H9 (cell line): ENCODE measurements around the gene NXPH4. TPM values are rescaled to one million over a fixed set of nuclear protein-coding genes. Genes with fewer than 3 reads are reported as not detected.
A peak's percentile ranks its signal among the peaks of the same experiment; 100 is the strongest.

Source experiments
- DNase-seq: peaks from one replicate; pipeline ENCODE4 v3.0.0-alpha.2; 2017
- H2AFZ ChIP-seq: one replicate; pipeline ENCODE4 v1.6.1; 2013; ENCODE audit warnings: mild to moderate bottlenecking, low read length, control low read depth, moderate library complexity
- H2AK5ac ChIP-seq: 2 replicates; pipeline ENCODE4 v1.6.1; 2013; ENCODE audit warnings: low read length, control low read depth, mixed read lengths; ENCODE audit not compliant: insufficient read length
- H2BK120ac ChIP-seq: one replicate; pipeline ENCODE4 v1.6.1; 2013; ENCODE audit warnings: low read depth, mild to moderate bottlenecking, low read length, control low read depth, inconsistent platforms; ENCODE audit not compliant: poor library complexity, severe bottlenecking
- H2BK12ac ChIP-seq: 2 replicates; pipeline ENCODE4 v1.6.1; 2013; ENCODE audit warnings: low read length, control low read depth, mixed read lengths, low read depth; ENCODE audit not compliant: insufficient read length
- H2BK15ac ChIP-seq: 2 replicates; pipeline ENCODE4 v1.6.1; 2013; ENCODE audit warnings: low read depth, low read length, control low read depth
- H2BK20ac ChIP-seq: one replicate; pipeline ENCODE4 v1.6.1; 2013; ENCODE audit warnings: low read depth, mild to moderate bottlenecking, low read length, control low read depth, inconsistent platforms; ENCODE audit not compliant: poor library complexity, severe bottlenecking
- H2BK5ac ChIP-seq: 2 replicates; pipeline ENCODE4 v1.6.1; 2013; ENCODE audit warnings: low read length, control low read depth, mixed read lengths; ENCODE audit not compliant: insufficient read length
- H3K14ac ChIP-seq: 2 replicates; pipeline ENCODE4 v1.6.1; 2013; ENCODE audit warnings: low read length, control low read depth; ENCODE audit not compliant: insufficient read depth
- H3K18ac ChIP-seq: 2 replicates; pipeline ENCODE4 v1.6.1; 2013; ENCODE audit warnings: low read depth, mild to moderate bottlenecking, mixed read lengths, low read length, control low read depth; ENCODE audit not compliant: insufficient read length
- H3K23ac ChIP-seq: 2 replicates; pipeline ENCODE4 v1.6.1; 2013; ENCODE audit warnings: low read length, control low read depth, mixed read lengths, low read depth; ENCODE audit not compliant: insufficient read length
- H3K23me2 ChIP-seq: 2 replicates; pipeline ENCODE4 v1.6.1; 2013; ENCODE audit warnings: low read depth, mild to moderate bottlenecking, mixed read lengths, low read length, control low read depth; ENCODE audit not compliant: insufficient read length, poor library complexity, severe bottlenecking
- H3K27ac ChIP-seq: 2 replicates; pipeline ENCODE4 v1.5.1; 2013; ENCODE audit warnings: low read length, control low read depth, mixed read lengths, low read depth; ENCODE audit not compliant: insufficient read length
- H3K27me3 ChIP-seq: 2 replicates; pipeline ENCODE4 v1.6.1; 2013; ENCODE audit warnings: low read length, control low read depth, inconsistent platforms; ENCODE audit not compliant: insufficient read depth
- H3K4ac ChIP-seq: 2 replicates; pipeline ENCODE4 v1.6.1; 2013; ENCODE audit warnings: low read depth, mild to moderate bottlenecking, control low read depth, inconsistent platforms, low read length, moderate library complexity
- H3K4me1 ChIP-seq: 2 replicates; pipeline ENCODE4 v1.6.1; 2013; ENCODE audit warnings: low read length, control low read depth, inconsistent platforms; ENCODE audit not compliant: insufficient read depth
- H3K4me2 ChIP-seq: 2 replicates; pipeline ENCODE4 v1.6.1; 2013; ENCODE audit warnings: low read length, control low read depth, mixed read lengths; ENCODE audit not compliant: insufficient read length, insufficient read depth
- H3K56ac ChIP-seq: 2 replicates; pipeline ENCODE4 v1.6.1; 2013; ENCODE audit warnings: low read depth, mild to moderate bottlenecking, mixed read lengths, low read length, control low read depth; ENCODE audit not compliant: insufficient read length
- H3K79me1 ChIP-seq: 2 replicates; pipeline ENCODE4 v1.6.1; 2013; ENCODE audit warnings: low read depth, mild to moderate bottlenecking, moderate library complexity, low read length, control low read depth, inconsistent platforms; ENCODE audit not compliant: insufficient read depth, poor library complexity, severe bottlenecking
- H3K79me2 ChIP-seq: 2 replicates; pipeline ENCODE4 v1.6.1; 2013; ENCODE audit warnings: low read length, control low read depth, inconsistent platforms; ENCODE audit not compliant: insufficient read depth
- H3K9ac ChIP-seq: 2 replicates; pipeline ENCODE4 v1.6.1; 2013; ENCODE audit warnings: low read length, control low read depth, mixed read lengths; ENCODE audit not compliant: insufficient read length; ENCODE audit errors: extremely low read depth
- H3K9me3 ChIP-seq: one replicate; pipeline ENCODE4 v1.6.1; 2013; ENCODE audit warnings: low read depth, low read length, inconsistent platforms; ENCODE audit not compliant: control insufficient read depth
- H3T11ph ChIP-seq: one replicate; pipeline ENCODE4 v1.6.1; 2013; ENCODE audit warnings: mild to moderate bottlenecking, low read length, control low read depth, inconsistent platforms
- H4K20me1 ChIP-seq: one replicate; pipeline ENCODE4 v1.6.1; 2013; ENCODE audit not compliant: control insufficient read depth, insufficient read length, insufficient read depth
- H4K5ac ChIP-seq: 2 replicates; pipeline ENCODE4 v1.6.1; 2013; ENCODE audit warnings: low read depth, mild to moderate bottlenecking, mixed read lengths, low read length, control low read depth; ENCODE audit not compliant: insufficient read length
- H4K8ac ChIP-seq: replicated peaks from 2 replicates; pipeline ENCODE4 v1.6.1; 2013; ENCODE audit warnings: low read length, control low read depth, mixed read lengths, low read depth; ENCODE audit not compliant: insufficient read length
- H4K91ac ChIP-seq: 2 replicates; pipeline ENCODE4 v1.6.1; 2013; ENCODE audit warnings: low read depth, mild to moderate bottlenecking, moderate library complexity, mixed read lengths, low read length, control low read depth; ENCODE audit not compliant: insufficient read length
- H3K27ac Mint-ChIP-seq, 3 experiments: 2 replicates in 2 of 3; 3 replicates in 1 of 3; pipeline ENCODE4 v1.8.0; 2020 to 2021; ENCODE audit warnings: mixed read lengths in 3 of 3, mild to moderate bottlenecking in 1 of 3, moderate library complexity in 1 of 3
- H3K27me3 Mint-ChIP-seq: 2 replicates; pipeline ENCODE4 v1.8.0; 2021; ENCODE audit warnings: low read depth, mild to moderate bottlenecking, moderate library complexity, mixed read lengths
- H3K36me3 Mint-ChIP-seq, 3 experiments: 2 replicates in 2 of 3; 3 replicates in 1 of 3; pipeline ENCODE4 v1.8.0; 2020 to 2021; ENCODE audit warnings: low read depth in 3 of 3, mixed read lengths in 3 of 3; ENCODE audit not compliant: insufficient read depth in 1 of 3
- H3K4me1 Mint-ChIP-seq, 2 experiments: 2 replicates each; pipeline ENCODE4 v1.8.0; 2020; ENCODE audit warnings: mixed read lengths in 2 of 2
- H3K4me3 Mint-ChIP-seq, 2 experiments: 2 replicates in 1 of 2; 3 replicates in 1 of 2; pipeline ENCODE4 v1.8.0; 2020 to 2021; ENCODE audit warnings: mild to moderate bottlenecking in 2 of 2, mixed read lengths in 2 of 2, moderate library complexity in 1 of 2
- H3K9me3 Mint-ChIP-seq, 2 experiments: 2 replicates in 1 of 2; 3 replicates in 1 of 2; pipeline ENCODE4 v1.8.0; 2020; ENCODE audit warnings: mild to moderate bottlenecking in 2 of 2, mixed read lengths in 2 of 2, moderate library complexity in 1 of 2
- WGBS: extraction: QIAGEN DNeasy Blood & Tissue Kit; methylation state at CpG from one replicate; pipeline ENCODE4 v1.1.7; 2013; ENCODE audit warnings: missing lambda C conversion rate, low lambda C conversion rate, mixed read lengths; ENCODE audit not compliant: insufficient read length; ENCODE audit errors: extremely low coverage; 5-methylcytosine and 5-hydroxymethylcytosine counted together
- total RNA-seq: library from RNA; stranded (reverse); gene quantifications from 2 replicates; pipeline ENCODE4 v1.2.1, GENCODE V29; 2021
- TF ChIP-seq, protein P1 (sequence below): fragments of 200-600 bp; sonication (generic); conservative IDR thresholded peaks from 3 replicates; pipeline ENCODE4 v1.8.0; 2021; ENCODE audit warnings: antibody characterized with exemption, mild to moderate bottlenecking

Gene NXPH4
- total RNA-seq, 1 experiment from 2014 or later, result 2.1 TPM

DNA sequence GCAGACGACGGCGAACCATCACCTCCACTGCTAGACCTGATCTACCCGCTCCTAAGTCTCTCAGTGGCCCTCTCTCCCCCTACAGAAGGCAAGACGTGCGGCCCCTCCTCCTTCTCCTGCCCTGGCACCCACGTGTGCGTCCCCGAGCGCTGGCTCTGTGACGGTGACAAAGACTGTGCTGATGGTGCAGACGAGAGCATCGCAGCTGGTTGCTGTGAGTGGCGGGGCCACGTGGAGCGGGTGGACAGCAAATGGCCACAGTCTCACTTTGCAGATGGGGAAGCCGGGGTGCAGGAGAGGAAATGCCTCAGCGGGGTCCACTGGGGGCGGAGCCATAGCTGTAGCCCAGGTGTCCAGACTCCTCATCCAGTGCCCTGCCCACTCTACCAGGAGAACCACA lies 21.4 kb upstream of the NXPH4 start:
- no peak overlapping the region for H2AFZ ChIP-seq

More for the DNA sequence above, 21.4 kb upstream of the NXPH4 start:
- Mint-ChIP-seq H3K27ac (peak overlapping the region in 1 of 3 experiments; percentile 62; a peak in 1 of 7 replicates), H3K4me1 (no peaks in the 10 kb centered on the region), H3K4me3 (no peak overlapping the region), H3K27me3 (no peaks in the 10 kb centered on the region; the same call in 1 of the 2 replicates), H3K36me3 (peaks cover 58 to 97% (median 97%) of the 10 kb centered on the region in 3 experiments), H3K9me3 (no peaks in the 10 kb centered on the region; a peak in 1 of 5 replicates)
- DNase-seq, result no peak
- no peaks in the 10 kb centered on the region for H3K4me1 ChIP-seq
- H3K56ac ChIP-seq, result no peak overlapping the region
- no peaks in the 10 kb centered on the region for H4K20me1 ChIP-seq
- no peak overlapping the region for H3T11ph ChIP-seq
- H3K27ac ChIP-seq, result no peak overlapping the region
- H2BK20ac ChIP-seq, result no peak overlapping the region
- no peak overlapping the region for H2BK120ac ChIP-seq
- H3K79me2 ChIP-seq, result no peaks in the 10 kb centered on the region
- H3K18ac ChIP-seq, result no peak overlapping the region
- WGBS, result no CpG with 5 or more reads among the region's 19 CpGs
- no peak overlapping the region for H2BK12ac ChIP-seq
- no peak overlapping the region for H4K91ac ChIP-seq
- no peaks in the 10 kb centered on the region for H3K27me3 ChIP-seq
- H3K23me2 ChIP-seq, result no peaks in the 10 kb centered on the region
- no peak overlapping the region for H2BK5ac ChIP-seq
- H3K9ac ChIP-seq, result no peak overlapping the region
- no peak overlapping the region for H4K8ac ChIP-seq
- H4K5ac ChIP-seq, result no peak overlapping the region
- H3K4me2 ChIP-seq, result no peak overlapping the region
- no peak overlapping the region for H3K14ac ChIP-seq
- H3K79me1 ChIP-seq, result no peaks in the 10 kb centered on the region
- H2AK5ac ChIP-seq, result no peak overlapping the region
- no peak overlapping the region for H3K4ac ChIP-seq
- H2BK15ac ChIP-seq, result no peak overlapping the region
- H3K23ac ChIP-seq, result no peak overlapping the region
- H3K9me3 ChIP-seq, result no peaks in the 10 kb centered on the region
- TF ChIP-seq, protein P1, sequence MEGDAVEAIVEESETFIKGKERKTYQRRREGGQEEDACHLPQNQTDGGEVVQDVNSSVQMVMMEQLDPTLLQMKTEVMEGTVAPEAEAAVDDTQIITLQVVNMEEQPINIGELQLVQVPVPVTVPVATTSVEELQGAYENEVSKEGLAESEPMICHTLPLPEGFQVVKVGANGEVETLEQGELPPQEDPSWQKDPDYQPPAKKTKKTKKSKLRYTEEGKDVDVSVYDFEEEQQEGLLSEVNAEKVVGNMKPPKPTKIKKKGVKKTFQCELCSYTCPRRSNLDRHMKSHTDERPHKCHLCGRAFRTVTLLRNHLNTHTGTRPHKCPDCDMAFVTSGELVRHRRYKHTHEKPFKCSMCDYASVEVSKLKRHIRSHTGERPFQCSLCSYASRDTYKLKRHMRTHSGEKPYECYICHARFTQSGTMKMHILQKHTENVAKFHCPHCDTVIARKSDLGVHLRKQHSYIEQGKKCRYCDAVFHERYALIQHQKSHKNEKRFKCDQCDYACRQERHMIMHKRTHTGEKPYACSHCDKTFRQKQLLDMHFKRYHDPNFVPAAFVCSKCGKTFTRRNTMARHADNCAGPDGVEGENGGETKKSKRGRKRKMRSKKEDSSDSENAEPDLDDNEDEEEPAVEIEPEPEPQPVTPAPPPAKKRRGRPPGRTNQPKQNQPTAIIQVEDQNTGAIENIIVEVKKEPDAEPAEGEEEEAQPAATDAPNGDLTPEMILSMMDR, result no peak
